GM23338 (cell line): Measurements from ENCODE around the gene TTC9C. TPM values are rescaled to one million over a fixed set of nuclear protein-coding genes. Genes with fewer than 3 reads are reported as not detected.

Experiments
- EZH2 ChIP-seq: fragments of 200-600 bp; sonication (generic); IDR thresholded peaks from one replicate; pipeline ENCODE4 v1.8.0; 2017; ENCODE audit warnings: antibody characterized with exemption, mild to moderate bottlenecking, low read depth; ENCODE audit not compliant: unreplicated experiment
- JUNB ChIP-seq: IDR thresholded peaks from one replicate; pipeline ENCODE4 v1.6.1; 2016; ENCODE audit warnings: antibody characterized with exemption; ENCODE audit not compliant: unreplicated experiment
- POLR2AphosphoS5 ChIP-seq: IDR thresholded peaks from 2 replicates; pipeline ENCODE4 v1.6.1; 2016; ENCODE audit warnings: antibody characterized with exemption, low read depth
- ZNF114 ChIP-seq: fragments of 250-450 bp; sonication (Bioruptor Pico); IDR thresholded peaks from 2 replicates; pipeline ENCODE4 v1.5.0; 2020; ENCODE audit warnings: mild to moderate bottlenecking, moderate library complexity
- polyA plus RNA-seq: library from polyadenylated mRNA; unstranded; fragments of >200 nt; fragmentation: Nextera tagmentation; extraction: Ambion mirVana; gene quantifications from 2 replicates; pipeline ENCODE4 v1.2.1, GENCODE V29; 2016
- total RNA-seq: library from RNA; depleted of rRNA; stranded (reverse); fragments of >200 nt; shearing (Covaris generic); gene quantifications from 2 replicates; pipeline ENCODE4 v1.2.3, GENCODE V29; 2014
- TF ChIP-seq, protein P1 (sequence below): fragments of 250-450 bp; sonication (Bioruptor Pico); IDR thresholded peaks from 2 replicates; pipeline ENCODE4 v1.5.0; 2020; ENCODE audit warnings: mild to moderate bottlenecking, moderate library complexity
- TF ChIP-seq, protein P2 (sequence below): IDR thresholded peaks from one replicate; pipeline ENCODE4 v1.6.1; 2018; ENCODE audit warnings: antibody characterized with exemption; ENCODE audit not compliant: unreplicated experiment
- TF ChIP-seq, protein P3 (sequence below), 2 experiments: fragments of 200-600 bp in 1 of 2; sonication (generic) in 1 of 2; conservative IDR thresholded peaks; 2 replicates each; pipeline versions ENCODE4 v1.5.1 to v1.6.1; 2016 to 2017; ENCODE audit warnings: antibody characterized with exemption in 2 of 2, low read depth in 2 of 2, mild to moderate bottlenecking in 2 of 2, moderate library complexity in 1 of 2

TTC9C gene
- total and polyA plus RNA-seq, 2 experiments from 2014 or later: 27.5 to 42.0 TPM

DNA sequence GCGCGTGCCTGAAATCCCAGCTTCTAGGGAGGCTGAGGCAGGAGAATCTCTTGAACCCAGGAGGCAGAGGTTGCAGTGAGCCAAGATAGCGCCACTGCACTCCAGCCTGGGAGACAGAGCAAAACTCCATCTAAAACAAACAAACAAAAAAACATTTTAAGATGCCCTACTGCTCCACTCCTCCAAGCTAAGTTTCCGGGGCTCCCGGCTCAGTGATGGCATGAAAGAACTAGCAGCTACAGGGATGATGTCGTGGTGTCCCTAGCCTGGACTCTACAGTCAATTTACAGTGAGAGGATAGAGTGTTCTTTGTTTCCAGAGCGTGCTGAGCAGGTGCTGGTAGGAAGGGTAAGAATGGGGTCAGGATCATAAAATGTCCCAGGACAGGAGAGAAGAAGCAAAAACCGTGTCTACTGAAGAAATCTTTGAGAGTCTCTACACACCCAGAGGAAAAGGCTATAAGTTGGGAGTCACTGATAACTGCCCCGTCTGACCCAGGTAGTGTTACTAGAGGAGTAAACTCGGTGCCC is 26.9 kb downstream of the TTC9C start (continued):
- TF ChIP-seq, protein P1, sequence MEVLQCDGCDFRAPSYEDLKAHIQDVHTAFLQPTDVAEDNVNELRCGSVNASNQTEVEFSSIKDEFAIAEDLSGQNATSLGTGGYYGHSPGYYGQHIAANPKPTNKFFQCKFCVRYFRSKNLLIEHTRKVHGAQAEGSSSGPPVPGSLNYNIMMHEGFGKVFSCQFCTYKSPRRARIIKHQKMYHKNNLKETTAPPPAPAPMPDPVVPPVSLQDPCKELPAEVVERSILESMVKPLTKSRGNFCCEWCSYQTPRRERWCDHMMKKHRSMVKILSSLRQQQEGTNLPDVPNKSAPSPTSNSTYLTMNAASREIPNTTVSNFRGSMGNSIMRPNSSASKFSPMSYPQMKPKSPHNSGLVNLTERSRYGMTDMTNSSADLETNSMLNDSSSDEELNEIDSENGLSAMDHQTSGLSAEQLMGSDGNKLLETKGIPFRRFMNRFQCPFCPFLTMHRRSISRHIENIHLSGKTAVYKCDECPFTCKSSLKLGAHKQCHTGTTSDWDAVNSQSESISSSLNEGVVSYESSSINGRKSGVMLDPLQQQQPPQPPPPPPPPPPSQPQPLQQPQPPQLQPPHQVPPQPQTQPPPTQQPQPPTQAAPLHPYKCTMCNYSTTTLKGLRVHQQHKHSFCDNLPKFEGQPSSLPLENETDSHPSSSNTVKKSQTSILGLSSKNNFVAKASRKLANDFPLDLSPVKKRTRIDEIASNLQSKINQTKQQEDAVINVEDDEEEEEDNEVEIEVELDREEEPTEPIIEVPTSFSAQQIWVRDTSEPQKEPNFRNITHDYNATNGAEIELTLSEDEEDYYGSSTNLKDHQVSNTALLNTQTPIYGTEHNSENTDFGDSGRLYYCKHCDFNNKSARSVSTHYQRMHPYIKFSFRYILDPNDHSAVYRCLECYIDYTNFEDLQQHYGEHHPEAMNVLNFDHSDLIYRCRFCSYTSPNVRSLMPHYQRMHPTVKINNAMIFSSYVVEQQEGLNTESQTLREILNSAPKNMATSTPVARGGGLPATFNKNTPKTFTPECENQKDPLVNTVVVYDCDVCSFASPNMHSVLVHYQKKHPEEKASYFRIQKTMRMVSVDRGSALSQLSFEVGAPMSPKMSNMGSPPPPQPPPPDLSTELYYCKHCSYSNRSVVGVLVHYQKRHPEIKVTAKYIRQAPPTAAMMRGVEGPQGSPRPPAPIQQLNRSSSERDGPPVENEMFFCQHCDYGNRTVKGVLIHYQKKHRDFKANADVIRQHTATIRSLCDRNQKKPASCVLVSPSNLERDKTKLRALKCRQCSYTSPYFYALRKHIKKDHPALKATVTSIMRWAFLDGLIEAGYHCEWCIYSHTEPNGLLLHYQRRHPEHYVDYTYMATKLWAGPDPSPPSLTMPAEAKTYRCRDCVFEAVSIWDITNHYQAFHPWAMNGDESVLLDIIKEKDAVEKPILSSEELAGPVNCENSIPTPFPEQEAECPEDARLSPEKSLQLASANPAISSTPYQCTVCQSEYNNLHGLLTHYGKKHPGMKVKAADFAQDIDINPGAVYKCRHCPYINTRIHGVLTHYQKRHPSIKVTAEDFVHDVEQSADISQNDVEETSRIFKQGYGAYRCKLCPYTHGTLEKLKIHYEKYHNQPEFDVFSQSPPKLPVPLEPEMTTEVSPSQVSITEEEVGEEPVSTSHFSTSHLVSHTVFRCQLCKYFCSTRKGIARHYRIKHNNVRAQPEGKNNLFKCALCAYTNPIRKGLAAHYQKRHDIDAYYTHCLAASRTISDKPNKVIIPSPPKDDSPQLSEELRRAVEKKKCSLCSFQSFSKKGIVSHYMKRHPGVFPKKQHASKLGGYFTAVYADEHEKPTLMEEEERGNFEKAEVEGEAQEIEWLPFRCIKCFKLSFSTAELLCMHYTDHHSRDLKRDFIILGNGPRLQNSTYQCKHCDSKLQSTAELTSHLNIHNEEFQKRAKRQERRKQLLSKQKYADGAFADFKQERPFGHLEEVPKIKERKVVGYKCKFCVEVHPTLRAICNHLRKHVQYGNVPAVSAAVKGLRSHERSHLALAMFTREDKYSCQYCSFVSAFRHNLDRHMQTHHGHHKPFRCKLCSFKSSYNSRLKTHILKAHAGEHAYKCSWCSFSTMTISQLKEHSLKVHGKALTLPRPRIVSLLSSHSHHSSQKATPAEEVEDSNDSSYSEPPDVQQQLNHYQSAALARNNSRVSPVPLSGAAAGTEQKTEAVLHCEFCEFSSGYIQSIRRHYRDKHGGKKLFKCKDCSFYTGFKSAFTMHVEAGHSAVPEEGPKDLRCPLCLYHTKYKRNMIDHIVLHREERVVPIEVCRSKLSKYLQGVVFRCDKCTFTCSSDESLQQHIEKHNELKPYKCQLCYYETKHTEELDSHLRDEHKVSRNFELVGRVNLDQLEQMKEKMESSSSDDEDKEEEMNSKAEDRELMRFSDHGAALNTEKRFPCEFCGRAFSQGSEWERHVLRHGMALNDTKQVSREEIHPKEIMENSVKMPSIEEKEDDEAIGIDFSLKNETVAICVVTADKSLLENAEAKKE: no peak
- TF ChIP-seq ZNF114 (CRISPR knock-in tag) (no peak), EZH2 (no peak), POLR2AphosphoS5 (no peak), JUNB (no peak)
- TF ChIP-seq, protein P2, sequence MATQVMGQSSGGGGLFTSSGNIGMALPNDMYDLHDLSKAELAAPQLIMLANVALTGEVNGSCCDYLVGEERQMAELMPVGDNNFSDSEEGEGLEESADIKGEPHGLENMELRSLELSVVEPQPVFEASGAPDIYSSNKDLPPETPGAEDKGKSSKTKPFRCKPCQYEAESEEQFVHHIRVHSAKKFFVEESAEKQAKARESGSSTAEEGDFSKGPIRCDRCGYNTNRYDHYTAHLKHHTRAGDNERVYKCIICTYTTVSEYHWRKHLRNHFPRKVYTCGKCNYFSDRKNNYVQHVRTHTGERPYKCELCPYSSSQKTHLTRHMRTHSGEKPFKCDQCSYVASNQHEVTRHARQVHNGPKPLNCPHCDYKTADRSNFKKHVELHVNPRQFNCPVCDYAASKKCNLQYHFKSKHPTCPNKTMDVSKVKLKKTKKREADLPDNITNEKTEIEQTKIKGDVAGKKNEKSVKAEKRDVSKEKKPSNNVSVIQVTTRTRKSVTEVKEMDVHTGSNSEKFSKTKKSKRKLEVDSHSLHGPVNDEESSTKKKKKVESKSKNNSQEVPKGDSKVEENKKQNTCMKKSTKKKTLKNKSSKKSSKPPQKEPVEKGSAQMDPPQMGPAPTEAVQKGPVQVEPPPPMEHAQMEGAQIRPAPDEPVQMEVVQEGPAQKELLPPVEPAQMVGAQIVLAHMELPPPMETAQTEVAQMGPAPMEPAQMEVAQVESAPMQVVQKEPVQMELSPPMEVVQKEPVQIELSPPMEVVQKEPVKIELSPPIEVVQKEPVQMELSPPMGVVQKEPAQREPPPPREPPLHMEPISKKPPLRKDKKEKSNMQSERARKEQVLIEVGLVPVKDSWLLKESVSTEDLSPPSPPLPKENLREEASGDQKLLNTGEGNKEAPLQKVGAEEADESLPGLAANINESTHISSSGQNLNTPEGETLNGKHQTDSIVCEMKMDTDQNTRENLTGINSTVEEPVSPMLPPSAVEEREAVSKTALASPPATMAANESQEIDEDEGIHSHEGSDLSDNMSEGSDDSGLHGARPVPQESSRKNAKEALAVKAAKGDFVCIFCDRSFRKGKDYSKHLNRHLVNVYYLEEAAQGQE: no peak
- TF ChIP-seq, protein P3, sequence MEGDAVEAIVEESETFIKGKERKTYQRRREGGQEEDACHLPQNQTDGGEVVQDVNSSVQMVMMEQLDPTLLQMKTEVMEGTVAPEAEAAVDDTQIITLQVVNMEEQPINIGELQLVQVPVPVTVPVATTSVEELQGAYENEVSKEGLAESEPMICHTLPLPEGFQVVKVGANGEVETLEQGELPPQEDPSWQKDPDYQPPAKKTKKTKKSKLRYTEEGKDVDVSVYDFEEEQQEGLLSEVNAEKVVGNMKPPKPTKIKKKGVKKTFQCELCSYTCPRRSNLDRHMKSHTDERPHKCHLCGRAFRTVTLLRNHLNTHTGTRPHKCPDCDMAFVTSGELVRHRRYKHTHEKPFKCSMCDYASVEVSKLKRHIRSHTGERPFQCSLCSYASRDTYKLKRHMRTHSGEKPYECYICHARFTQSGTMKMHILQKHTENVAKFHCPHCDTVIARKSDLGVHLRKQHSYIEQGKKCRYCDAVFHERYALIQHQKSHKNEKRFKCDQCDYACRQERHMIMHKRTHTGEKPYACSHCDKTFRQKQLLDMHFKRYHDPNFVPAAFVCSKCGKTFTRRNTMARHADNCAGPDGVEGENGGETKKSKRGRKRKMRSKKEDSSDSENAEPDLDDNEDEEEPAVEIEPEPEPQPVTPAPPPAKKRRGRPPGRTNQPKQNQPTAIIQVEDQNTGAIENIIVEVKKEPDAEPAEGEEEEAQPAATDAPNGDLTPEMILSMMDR (conservative IDR thresholded peaks at IDR 0.05; ENCODE audit: low read depth in 2 of 2): no peak
